K562 (cell line): ENCODE results near the gene STK33. TPM values are rescaled to one million over a fixed set of nuclear protein-coding genes. Genes with fewer than 3 reads are reported as not detected.

ENCODE experiments used
- BRF1 ChIP-seq: IDR thresholded peaks from 3 replicates; pipeline ENCODE4 v1.6.1; 2011; ENCODE audit warnings: borderline replicate concordance, mild to moderate bottlenecking; ENCODE audit not compliant: insufficient read length; ENCODE audit errors: extremely low read depth
- HLTF ChIP-seq: fragments of 450-650 bp; IDR thresholded peaks from 2 replicates; pipeline ENCODE4 v1.6.1; 2016
- MAFG ChIP-seq: fragments of 450-650 bp; conservative IDR thresholded peaks from 2 replicates; pipeline ENCODE4 v1.6.1; 2016; ENCODE audit warnings: missing genetic modification characterization, missing compliant biosample characterization
- PHF20 ChIP-seq: fragments of 450-650 bp; IDR thresholded peaks from 2 replicates; pipeline ENCODE4 v1.6.1; 2018; ENCODE audit not compliant: partially characterized antibody
- SMAD3 ChIP-seq: fragments of 450-650 bp; formaldehyde crosslinking; conservative IDR thresholded peaks from 2 replicates; pipeline ENCODE4 v1.4.0; 2020; ENCODE audit warnings: mild to moderate bottlenecking
- polyA plus RNA-seq, 8 experiments: library from polyadenylated mRNA; depleted of rRNA in 4 of 8; stranded (reverse) in 5 of 8; unstranded in 3 of 8; fragments of >200 nt; fragmentation: Nextera tagmentation in 2 of 8; fragmentation: Illumina TruSeq in 1 of 8; extraction: Ambion mirVana in 2 of 8; extraction: Trizol in 1 of 8; gene quantifications; 2 replicates each; pipeline versions ENCODE4 v1.2.1 to v1.2.3, GENCODE V29; 2011 to 2014; ENCODE audit warnings: inconsistent platforms in 1 of 8, missing spikeins in 1 of 8
- total RNA-seq, 7 experiments: library from RNA; depleted of rRNA in 6 of 7; stranded (reverse); fragments of >200 nt in 6 of 7; fragmentation: Illumina TruSeq in 2 of 7; extraction: Trizol in 2 of 7; gene quantifications; 2 replicates each; pipeline versions ENCODE4 v1.2.1 to v1.2.3, GENCODE V29; 2011 to 2021; ENCODE audit warnings: low replicate concordance in 1 of 7
- TF ChIP-seq, protein P1 (sequence below): fragments of 450-650 bp; IDR thresholded peaks from 2 replicates; pipeline ENCODE4 v1.6.1; 2016; ENCODE audit warnings: mild to moderate bottlenecking, moderate library complexity
- TF ChIP-seq, protein P2 (sequence below), 3 experiments: fragments of 200-800 bp in 1 of 3; sonication (Bioruptor generic) in 1 of 3; sonication (generic) in 1 of 3; formaldehyde crosslinking in 1 of 3; IDR thresholded peaks; 2 replicates each; pipeline versions ENCODE4 v1.6.1 to v1.8.0; 2016 to 2022; ENCODE audit warnings: mild to moderate bottlenecking in 2 of 3, missing compliant biosample characterization in 2 of 3, missing genetic modification characterization in 2 of 3, missing genetic modification reagents in 1 of 3
- TF ChIP-seq, protein P3 (sequence below): fragments of 200-800 bp; sonication (Bioruptor generic); IDR thresholded peaks from 2 replicates; pipeline ENCODE4 v1.6.1; 2017; ENCODE audit warnings: missing genetic modification characterization, missing compliant biosample characterization
- TF ChIP-seq, protein P4 (sequence below): fragments of 450-650 bp; IDR thresholded peaks from 2 replicates; pipeline ENCODE4 v1.6.1; 2017; ENCODE audit warnings: mild to moderate bottlenecking, moderate library complexity

Gene STK33
- total and polyA plus RNA-seq, 9 of the 15 experiments (the other 6 are each of a cell fraction or from before 2014, with no cell fraction given), result not detected

DNA sequence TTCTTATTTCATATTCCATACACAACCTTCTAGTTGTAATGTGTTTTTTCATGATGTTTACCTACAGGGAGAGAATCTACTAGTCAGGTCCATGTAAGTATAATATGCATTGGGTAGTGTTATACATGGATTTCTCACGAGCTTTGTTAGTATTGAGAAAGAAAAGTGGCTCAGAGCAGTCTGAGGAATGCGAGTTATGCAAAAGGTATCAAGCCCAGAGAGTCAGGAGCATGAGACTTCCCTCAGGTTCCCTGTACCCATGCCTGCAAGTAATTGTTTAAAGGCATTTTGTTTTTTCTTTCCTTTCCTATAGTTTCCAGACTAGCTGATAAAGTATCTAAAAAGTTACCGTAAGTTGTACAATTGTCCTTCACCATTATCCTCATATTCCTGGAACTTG is 66.1 kb downstream of the STK33 start (continued):
- TF ChIP-seq, protein P1, sequence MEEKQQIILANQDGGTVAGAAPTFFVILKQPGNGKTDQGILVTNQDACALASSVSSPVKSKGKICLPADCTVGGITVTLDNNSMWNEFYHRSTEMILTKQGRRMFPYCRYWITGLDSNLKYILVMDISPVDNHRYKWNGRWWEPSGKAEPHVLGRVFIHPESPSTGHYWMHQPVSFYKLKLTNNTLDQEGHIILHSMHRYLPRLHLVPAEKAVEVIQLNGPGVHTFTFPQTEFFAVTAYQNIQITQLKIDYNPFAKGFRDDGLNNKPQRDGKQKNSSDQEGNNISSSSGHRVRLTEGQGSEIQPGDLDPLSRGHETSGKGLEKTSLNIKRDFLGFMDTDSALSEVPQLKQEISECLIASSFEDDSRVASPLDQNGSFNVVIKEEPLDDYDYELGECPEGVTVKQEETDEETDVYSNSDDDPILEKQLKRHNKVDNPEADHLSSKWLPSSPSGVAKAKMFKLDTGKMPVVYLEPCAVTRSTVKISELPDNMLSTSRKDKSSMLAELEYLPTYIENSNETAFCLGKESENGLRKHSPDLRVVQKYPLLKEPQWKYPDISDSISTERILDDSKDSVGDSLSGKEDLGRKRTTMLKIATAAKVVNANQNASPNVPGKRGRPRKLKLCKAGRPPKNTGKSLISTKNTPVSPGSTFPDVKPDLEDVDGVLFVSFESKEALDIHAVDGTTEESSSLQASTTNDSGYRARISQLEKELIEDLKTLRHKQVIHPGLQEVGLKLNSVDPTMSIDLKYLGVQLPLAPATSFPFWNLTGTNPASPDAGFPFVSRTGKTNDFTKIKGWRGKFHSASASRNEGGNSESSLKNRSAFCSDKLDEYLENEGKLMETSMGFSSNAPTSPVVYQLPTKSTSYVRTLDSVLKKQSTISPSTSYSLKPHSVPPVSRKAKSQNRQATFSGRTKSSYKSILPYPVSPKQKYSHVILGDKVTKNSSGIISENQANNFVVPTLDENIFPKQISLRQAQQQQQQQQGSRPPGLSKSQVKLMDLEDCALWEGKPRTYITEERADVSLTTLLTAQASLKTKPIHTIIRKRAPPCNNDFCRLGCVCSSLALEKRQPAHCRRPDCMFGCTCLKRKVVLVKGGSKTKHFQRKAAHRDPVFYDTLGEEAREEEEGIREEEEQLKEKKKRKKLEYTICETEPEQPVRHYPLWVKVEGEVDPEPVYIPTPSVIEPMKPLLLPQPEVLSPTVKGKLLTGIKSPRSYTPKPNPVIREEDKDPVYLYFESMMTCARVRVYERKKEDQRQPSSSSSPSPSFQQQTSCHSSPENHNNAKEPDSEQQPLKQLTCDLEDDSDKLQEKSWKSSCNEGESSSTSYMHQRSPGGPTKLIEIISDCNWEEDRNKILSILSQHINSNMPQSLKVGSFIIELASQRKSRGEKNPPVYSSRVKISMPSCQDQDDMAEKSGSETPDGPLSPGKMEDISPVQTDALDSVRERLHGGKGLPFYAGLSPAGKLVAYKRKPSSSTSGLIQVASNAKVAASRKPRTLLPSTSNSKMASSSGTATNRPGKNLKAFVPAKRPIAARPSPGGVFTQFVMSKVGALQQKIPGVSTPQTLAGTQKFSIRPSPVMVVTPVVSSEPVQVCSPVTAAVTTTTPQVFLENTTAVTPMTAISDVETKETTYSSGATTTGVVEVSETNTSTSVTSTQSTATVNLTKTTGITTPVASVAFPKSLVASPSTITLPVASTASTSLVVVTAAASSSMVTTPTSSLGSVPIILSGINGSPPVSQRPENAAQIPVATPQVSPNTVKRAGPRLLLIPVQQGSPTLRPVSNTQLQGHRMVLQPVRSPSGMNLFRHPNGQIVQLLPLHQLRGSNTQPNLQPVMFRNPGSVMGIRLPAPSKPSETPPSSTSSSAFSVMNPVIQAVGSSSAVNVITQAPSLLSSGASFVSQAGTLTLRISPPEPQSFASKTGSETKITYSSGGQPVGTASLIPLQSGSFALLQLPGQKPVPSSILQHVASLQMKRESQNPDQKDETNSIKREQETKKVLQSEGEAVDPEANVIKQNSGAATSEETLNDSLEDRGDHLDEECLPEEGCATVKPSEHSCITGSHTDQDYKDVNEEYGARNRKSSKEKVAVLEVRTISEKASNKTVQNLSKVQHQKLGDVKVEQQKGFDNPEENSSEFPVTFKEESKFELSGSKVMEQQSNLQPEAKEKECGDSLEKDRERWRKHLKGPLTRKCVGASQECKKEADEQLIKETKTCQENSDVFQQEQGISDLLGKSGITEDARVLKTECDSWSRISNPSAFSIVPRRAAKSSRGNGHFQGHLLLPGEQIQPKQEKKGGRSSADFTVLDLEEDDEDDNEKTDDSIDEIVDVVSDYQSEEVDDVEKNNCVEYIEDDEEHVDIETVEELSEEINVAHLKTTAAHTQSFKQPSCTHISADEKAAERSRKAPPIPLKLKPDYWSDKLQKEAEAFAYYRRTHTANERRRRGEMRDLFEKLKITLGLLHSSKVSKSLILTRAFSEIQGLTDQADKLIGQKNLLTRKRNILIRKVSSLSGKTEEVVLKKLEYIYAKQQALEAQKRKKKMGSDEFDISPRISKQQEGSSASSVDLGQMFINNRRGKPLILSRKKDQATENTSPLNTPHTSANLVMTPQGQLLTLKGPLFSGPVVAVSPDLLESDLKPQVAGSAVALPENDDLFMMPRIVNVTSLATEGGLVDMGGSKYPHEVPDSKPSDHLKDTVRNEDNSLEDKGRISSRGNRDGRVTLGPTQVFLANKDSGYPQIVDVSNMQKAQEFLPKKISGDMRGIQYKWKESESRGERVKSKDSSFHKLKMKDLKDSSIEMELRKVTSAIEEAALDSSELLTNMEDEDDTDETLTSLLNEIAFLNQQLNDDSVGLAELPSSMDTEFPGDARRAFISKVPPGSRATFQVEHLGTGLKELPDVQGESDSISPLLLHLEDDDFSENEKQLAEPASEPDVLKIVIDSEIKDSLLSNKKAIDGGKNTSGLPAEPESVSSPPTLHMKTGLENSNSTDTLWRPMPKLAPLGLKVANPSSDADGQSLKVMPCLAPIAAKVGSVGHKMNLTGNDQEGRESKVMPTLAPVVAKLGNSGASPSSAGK, result no peak
- TF ChIP-seq BRF1 (no peak), HLTF (no peak), SMAD3 (CRISPR knock-in tag) (no peak), PHF20 (no peak), MAFG (no peak)
- TF ChIP-seq, protein P2, sequence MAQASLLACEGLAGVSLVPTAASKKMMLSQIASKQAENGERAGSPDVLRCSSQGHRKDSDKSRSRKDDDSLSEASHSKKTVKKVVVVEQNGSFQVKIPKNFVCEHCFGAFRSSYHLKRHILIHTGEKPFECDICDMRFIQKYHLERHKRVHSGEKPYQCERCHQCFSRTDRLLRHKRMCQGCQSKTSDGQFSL (CRISPR knock-in tag; IDR thresholded peaks at IDR 0.05), result no peak
- TF ChIP-seq, protein P2 (tag; IDR thresholded peaks at IDR 0.05), result no peak
- TF ChIP-seq, protein P3, sequence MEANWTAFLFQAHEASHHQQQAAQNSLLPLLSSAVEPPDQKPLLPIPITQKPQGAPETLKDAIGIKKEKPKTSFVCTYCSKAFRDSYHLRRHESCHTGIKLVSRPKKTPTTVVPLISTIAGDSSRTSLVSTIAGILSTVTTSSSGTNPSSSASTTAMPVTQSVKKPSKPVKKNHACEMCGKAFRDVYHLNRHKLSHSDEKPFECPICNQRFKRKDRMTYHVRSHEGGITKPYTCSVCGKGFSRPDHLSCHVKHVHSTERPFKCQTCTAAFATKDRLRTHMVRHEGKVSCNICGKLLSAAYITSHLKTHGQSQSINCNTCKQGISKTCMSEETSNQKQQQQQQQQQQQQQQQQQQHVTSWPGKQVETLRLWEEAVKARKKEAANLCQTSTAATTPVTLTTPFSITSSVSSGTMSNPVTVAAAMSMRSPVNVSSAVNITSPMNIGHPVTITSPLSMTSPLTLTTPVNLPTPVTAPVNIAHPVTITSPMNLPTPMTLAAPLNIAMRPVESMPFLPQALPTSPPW, result no peak
- TF ChIP-seq, protein P4, sequence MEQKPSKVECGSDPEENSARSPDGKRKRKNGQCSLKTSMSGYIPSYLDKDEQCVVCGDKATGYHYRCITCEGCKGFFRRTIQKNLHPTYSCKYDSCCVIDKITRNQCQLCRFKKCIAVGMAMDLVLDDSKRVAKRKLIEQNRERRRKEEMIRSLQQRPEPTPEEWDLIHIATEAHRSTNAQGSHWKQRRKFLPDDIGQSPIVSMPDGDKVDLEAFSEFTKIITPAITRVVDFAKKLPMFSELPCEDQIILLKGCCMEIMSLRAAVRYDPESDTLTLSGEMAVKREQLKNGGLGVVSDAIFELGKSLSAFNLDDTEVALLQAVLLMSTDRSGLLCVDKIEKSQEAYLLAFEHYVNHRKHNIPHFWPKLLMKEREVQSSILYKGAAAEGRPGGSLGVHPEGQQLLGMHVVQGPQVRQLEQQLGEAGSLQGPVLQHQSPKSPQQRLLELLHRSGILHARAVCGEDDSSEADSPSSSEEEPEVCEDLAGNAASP, result no peak
